ENCODE results near the gene SLMAP.
A peak's percentile ranks its signal among the peaks of the same experiment; 100 is the strongest.
"Not testable (repeated sequence)": the region's sequence is repeated elsewhere in the genome, so short reads cannot be mapped to it uniquely, and the experiment has no call there.

Gene SLMAP

DNA sequence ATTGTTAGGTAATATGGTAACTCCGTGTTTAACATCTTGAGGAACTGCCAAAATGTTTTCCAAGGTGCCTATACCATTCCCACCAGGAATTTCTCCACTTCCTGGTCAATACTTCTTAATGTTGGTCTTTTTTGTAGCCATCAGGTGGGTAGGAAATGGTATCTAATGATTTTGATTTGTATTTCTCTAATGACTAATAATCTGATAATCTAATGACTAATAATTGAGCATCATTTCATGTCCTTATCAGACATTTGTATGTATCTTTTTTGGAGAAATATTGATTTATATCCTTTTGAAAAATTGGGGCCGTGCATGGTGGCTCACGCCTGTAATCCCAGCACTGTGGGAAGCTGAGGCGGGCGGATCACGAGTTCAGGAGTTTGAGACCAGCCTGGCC lies 38.8 kb downstream of the SLMAP start:
- no peak for DNase-seq

DNA sequence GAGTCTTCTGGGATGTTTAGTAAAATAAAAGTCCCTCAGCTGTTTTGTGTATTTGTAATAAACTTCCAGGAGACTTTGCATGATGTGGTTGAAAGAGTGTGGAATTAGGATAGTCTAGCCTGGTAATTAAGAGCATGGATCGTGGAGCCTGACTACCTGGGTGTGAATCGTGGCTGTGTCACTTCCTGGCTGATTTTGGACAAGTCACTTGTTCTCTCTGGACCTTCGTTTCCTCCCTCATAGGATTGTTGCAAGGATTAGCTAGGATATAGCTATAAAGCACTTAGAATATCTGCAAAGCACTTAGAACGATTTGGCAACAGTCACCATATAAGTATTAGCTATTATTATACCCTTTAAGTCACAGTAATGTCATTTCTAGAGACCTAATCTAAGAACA lies 40.2 kb downstream of the SLMAP start:
- no peak for DNase-seq

DNA sequence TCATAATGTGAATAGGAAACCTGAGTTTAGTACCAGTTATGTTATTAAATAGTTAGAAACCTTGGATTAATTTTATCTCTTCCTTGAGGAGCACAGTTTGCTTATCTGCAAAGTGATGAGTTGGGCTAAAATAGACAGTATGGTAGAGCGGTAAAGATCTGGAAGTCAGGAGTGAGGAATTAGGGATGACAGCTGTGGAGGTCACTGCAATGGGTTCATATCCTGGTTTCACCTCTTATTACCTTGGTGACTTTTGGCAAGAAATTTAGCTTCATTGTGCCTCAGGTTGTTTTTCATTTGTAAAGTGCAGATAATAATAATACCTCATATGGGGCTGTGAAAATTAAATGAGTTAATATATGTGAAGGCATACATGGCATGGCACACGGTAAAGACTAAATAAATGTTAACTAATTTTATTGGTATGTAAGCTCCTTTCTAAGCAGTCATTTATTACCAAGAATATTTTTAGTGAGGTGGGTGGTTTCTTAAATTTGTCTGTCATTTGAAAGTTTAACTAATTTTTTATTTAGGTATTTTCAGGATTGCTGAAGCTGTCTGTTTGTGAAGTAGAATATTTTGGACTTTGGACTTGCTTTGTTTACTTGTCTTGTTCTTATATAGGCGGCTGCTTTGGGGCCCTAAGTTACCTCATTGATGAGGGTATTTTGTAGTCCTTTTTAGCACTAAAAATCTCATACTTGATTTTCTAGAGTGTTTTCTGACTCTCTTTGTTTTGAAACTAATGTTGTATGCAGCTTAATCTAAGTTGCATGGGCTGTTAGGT lies 41.8 kb downstream of the SLMAP start:
- DNase-seq, result no peak

DNA sequence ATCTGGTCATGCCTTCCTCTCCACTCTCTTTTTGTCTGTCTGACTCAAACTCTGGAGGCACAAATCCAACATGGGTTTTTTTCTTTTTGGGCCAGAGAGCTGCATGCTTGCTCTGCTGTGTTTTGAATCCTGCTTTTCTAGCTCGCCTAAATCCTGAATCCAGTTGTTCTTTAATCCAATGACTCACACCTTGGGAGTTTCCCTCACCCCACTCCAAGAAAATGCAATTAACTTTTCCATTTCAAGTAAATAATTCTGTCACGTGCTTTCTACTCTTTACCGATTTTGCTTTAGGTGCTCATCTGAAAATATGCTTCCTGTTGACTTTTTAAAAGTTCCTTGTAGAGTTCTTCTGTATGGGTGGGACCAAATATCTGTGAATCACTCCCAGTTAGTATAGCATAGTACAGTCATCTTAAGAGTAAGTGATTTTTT lies 47.6 kb downstream of the SLMAP start:
- DNase-seq, result peak; percentile 34

DNA sequence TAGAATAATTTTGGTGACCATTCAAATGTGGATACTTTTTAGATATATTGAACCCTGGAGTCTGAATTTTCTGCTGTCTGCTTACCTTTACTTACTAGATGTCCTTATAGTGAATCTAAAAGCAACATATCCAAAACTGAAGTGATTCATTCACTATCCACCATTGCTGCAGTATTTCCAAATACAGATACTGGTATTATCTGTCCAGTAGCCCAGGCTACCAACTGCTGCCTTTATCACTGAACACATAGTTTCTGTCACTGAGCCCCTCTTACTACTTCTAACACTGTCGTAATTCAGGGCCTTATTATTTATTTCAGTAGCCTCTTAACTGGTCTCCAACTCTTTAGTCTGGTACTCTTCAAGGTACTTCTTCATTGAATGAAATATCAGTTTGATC lies 49.2 kb downstream of the SLMAP start:
- DNase-seq, result no peak

DNA sequence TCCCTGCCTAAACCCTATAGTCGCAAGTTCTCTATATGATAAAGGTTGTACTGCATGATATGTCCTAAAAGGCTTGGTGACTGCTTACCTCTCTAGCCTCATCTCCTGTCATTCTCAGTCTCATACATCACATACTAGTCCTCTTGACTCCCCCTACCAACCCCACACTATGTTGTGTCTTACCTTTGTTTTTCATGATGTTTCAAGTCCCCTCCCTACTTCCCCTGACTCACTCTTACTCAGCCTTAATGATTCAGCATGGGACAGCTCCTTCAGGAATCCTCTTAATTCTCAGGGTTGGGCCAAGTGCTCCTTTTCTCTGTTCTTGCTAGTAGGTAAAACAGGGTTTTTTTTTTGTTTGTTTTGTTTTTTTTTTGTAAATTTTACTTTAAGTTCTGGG lies 49.6 kb downstream of the SLMAP start:
- DNase-seq, result no peak

DNA sequence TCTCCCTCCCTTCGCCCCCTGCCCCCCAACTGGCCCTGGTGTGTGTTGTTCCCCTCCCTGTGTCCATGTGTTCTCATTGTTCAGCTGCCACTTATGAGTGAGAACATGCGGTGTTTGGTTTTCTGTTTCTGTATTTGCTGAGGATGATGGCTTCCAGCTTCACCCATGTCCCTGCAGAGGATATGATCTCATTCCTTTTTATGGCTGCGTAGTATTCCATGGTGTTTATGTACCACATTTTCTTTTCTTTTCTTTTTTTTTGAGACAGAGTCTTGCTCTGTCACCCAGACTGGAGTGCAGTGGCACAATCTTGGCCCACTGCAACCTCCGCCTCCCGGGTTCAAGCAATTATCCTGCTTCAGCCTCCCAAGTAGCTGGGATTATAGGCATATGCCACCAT lies 50.1 kb downstream of the SLMAP start:
- DNase-seq, result not testable (repeated sequence)

DNA sequence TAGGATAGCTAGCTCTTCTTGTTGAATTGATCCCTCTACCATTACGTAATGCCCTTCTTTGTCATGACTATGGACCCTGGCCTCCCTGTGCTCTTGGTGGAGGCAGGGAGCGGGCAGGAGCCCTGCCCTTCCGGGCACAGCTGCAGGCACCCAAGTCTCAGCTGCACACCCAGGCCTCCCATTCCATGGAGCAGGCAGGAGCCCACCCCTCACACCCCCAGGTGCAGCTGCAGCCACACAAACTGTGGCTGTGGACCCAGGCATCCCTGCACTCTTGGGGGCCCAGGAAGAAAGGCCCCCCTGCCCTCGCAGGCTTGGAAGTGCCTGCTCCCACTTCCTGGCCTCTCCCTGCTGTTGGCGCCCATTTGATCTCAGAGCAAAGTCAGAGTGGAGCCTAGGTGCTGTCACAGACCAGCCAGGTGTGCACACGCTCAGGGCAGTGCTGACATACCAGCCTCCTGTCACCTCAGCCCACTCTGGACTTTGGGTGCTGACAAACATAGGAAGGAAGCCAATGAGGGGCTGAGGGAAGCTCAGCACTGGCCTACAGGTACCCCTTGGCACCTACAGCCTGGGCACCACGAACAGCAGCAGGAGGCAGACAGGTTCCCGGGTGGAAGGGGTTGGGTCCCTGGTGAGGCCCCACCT lies 53.0 kb downstream of the SLMAP start:
- no peak for DNase-seq

DNA sequence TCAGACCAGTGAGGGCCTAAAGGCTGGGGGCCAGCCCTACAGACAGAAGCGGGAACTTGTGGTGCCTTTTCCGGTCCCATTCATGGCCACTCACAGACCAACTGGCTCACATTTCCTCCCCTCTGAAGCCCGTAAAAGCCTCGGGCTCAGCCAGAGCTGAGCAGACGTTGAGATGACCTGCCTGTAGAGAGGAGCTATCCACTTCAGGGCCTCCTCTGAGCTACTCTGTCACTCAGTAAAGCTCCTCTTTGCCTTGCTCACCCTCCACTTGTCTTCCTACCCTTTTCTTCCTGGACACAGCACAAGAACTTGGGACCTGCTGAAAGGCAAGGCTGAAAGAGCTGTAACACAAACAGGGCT lies 53.5 kb downstream of the SLMAP start:
- DNase-seq, result no peak

DNA sequence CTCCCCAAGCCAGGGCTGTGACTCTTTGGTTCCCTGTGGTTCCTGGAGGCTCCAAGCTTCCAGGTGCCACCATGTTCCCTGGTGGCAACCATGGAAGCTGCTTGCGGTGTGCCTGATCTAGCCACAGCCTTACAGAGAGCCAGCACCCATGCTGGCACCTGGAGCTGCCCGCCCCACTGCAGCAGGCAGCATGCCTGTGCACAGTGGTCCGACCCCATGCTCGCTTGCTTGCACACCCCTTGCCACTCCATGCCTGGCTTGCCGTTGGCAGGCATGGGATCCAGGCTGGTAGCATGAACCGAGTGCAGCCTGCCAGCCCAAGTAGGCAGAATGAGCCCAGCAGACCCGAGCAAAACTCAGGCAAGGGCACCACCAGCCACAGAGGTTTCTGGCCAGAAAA lies 53.9 kb downstream of the SLMAP start:
- DNase-seq, result no peak

DNA sequence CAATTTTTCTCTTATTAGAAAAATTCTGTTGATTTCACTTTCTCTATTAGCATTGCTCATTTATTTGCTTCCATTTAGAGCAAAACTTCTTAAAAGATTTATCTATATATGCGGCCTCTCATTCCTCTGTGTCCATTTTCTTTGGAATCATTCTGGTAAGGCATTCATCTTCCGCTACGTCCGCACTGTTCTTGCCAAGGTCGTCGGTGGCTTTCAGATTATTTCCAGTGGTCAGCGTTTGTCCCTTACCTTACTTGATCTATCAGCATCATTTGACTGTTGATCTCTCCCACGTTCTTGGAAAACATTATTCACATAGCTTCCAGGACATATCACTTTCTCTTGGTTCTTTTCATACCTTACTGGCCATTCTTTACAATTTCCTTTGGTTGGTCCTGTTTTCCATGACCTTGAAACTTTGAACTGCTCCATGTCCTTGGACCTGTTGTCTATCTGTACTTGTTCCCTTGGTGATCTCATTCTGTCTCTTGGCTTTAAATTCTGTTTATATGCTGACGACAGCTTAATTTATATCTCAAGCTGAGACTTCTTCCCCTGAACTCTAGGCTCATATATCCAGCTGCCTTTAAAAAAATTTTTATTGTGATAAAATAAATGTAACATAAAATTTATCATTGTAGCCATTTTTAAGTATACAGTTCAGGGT lies 54.5 kb downstream of the SLMAP start:
- DNase-seq, result no peak

DNA sequence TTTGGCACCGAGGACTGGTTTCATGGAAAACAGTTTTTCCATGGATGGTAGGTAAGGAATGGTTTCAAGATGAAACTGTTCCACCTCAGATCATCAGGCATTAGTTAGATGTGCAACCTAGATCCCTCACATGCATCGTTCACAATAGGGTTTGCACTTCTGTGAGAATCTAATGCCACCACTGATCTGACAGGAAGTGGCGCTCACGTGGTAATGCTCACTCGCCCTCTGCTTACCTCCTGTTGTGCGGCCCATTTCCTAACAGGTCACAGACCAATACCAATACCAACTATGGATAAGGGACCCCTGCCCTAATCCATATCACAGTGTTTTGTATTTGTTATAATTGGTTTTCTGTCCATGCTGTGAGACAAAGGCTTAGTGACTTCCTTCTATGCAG lies 58.9 kb downstream of the SLMAP start:
- peak; percentile 29 for DNase-seq

DNA sequence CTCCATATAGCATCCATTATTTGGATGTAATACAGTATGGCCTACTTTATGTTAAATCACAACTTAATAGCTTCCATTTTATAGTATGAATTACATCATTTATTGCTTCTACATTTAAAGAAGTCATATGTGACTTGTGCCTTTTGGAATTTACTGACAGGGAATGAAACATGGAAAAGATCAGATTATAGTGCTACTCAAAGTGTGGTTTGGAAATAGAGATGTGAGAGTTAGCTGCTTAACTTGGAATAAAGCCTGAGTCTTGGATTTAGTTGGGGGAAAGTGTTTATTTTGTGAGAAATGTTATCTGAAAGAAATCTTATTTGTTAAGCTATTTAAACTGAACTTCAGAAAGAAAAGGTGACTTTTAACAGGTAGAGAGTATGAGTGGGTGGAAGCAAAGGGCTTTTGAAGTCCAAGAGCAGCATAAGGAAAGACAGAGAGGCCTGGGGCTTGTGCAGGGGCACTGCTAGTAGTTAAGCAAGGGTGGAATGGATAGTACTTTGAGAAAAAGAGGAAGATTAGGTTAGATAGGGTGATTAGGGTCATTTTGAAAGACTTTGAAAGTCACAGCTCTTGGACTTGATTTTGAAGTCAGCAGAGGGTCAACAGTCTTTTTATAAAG lies 60.5 kb downstream of the SLMAP start:
- DNase-seq, result no peak

DNA sequence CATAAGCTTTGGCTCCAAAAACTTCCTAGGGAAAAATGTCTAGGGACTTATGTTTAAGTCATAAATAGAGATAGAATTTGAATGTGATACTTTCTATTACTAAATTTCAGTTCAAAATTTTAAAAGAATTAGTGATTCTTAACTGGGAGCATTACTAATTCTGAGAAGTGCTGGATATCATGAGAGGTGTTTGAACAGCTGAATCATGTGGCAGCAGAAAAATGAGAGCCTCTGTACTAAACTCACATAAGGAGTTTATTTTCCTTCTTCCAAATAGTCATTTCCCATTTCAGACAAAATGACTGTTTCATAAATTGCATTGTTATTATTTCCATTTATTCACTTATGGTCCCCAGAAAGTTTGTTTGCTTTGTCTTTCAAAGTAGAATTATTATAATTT lies 62.7 kb downstream of the SLMAP start:
- peak; percentile 8 for DNase-seq

DNA sequence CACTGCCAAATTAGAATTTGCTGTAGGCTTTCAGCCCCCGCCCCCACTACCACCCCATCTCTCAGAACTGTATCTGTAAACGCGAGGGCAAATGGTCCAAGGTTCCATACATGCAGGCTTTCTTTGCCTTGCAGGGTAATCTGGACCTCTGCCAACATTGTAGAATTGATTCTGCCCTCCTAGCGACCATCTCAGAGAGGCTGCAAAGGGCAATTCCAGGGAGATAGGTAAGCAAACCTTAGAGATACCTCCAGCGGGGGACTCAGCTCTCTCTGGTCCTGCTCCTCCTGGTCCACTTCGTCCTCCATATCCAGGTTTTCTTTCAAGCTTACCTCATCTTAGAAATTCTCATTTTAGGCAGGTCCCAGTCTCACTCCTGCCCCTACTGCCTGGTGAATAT lies 64.4 kb downstream of the SLMAP start:
- no peak for DNase-seq

DNA sequence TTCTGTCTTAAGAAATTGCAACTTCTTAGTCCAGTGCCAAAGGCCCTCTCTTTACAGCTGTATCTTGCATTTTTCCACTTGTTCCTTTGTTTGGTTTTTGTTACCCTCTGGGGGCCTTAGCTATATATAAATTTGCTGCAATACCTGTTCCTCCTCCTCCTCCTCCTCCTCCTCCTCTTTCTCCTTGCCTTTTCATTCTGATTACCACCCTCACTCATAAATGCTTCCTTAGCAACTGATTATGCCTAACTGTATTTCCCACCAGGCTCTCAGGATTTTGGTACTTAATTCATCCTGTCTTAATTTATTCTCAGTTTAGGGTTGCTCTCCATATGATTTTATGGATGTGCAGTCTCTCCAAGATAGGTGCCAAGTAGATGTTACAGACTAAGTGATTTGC lies 65.7 kb downstream of the SLMAP start:
- no peak for DNase-seq

DNA sequence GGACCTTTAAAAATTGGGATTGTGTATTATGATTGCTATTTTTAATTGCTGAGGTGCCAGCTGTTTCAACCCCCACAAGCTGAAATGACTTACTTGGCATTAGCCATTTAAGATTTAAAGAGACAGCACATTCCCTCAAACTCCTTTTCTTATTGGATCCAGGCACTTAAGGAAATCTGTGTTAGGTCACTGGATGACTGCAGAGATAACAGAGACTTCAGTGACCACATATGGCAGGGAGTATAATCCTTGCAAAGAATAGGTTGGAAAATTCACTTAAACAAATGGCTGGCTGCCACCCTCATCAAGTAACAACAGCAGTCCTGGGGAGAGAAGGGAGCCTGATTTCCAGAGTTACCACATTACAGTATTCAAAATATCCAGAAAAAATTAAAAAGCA lies 66.6 kb downstream of the SLMAP start:
- DNase-seq, result no peak

DNA sequence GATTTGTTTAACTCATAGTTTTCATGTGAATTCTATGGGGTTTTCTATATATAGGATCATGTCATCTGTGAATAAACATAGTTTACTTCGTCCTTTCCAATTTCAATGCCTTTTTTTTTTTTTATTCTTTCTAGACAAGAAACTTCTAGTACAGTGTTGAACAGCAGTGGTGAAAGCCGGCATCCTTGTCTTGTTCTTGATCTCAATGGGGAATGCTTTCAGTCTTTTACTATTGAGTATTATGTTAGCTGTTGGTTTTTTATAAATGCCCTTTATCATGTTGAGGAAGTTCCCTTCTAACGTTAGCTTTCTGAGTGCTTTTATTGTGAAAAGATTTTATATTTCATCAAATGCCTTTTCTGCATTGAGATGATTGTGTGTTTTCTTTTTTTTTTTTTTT lies 69.0 kb downstream of the SLMAP start:
- DNase-seq, result no peak

DNA sequence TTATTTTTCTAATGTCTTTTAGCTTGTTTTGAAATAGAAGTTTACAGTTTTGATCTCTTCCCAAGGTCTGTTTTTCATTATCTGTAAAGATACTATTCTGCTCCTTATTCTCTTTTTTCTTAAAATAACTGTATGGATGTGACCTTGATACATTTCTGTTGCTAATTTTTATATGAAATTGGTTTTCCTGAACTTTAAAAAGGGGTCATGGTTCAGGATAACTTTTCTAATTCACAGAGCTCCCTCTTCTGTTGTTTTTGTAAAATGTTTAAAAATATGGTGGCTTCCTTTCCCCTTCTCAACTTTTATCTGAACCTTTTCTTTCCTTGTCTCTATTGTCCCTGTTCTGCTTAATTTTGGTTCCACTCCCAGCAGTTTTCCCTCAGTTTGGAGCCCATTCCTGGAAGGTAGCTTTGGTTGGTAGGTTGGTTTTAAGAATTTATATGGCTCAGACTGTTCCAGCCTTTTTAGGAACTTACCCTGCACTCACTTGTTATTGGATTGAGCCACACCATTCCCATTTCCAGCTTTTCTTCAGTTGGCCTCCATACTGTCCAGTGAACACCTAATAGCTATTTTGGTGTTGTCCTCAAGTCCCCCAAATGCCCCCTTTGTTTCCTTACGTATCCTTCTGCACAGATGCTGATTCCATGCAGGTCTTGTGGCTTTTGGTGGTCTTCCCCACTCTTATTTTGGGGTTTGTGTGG lies 70.3 kb downstream of the SLMAP start:
- DNase-seq, result no peak

DNA sequence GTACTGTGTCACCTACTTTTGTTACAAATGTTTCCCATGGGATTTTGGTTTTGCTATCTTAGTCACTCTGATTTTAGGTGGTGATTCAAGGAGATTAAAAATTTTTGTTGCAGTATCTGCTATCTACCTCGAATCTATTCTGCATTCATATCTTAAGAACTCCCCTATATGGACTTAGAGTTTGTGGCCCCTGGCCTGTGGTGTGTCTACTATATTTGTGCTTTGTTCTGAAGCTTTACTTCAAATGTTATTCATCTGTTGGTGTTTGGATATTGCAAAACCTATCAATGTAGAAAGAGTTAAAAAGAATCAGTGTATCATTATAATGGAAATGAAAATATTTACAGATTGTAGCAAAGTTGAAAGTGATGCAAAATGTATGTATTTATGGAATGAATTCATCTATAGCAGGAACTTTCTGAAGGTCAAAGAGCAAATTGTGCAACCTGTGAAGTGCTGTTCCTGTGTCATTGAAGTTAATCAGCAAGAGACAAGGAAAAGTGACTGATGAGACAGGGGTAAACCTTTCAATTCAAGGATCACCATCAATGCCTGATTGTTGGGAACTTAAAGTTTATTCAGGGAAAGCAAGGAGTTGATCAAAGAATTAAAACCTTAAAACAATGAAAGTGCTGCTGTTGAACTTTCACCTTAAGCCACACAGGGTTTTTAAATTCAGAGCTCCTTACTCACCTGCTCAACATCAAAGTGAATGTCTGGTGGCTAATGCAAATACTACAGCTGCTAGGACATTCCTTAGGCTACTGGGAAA lies 71.0 kb downstream of the SLMAP start:
- no peak for DNase-seq

DNA sequence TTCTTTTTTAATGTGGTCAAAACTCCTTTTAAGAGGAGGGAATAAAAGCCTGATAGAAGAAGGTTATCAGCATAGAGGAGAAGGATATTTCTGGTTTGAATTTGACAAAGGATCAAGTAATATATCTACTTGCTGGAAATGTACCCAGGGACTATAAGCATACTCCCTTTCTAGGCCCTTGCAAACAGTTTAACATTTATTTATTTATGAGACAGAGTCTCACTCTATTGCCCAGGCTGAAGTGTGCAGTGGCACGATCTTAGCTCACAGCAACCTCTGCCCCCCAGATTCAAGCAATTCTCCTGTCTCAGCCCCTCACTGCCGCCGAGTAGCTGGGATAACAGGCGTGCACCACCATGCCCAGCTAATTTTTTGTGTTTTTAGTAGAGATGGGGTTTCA lies 71.6 kb downstream of the SLMAP start:
- DNase-seq, result no peak

DNA sequence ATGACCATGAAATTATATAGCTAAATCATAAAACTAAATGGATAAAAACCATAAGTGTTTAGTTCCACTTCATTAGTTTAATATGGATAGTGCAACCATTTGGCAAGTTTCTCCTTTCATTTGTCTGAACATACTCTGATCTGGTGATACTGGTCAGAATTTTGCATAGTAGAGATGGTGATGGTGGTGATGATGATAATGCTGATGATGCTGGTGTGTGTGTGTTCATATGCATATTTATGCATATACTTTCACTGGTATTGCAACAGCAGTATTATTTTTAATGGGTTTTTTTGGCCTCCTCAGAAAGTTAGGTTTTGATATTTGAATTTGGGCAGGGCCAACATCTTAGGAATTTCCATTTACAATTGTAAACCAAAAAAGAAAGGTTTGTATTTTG lies 76.4 kb downstream of the SLMAP start:
- DNase-seq, result no peak

Measured in activated CD4-positive, alpha-beta T cell treated with anti-CD3 and anti-CD28 coated beads, Interleukin-2, amount 50 U/mL, for 16 hours (primary cell).